Glutamatergic neuron (in vitro differentiated cells): ENCODE data around the gene IL4I1. TPM values are rescaled to one million over a fixed set of nuclear protein-coding genes. Genes with fewer than 3 reads are reported as not detected.
A peak's percentile ranks its signal among the peaks of the same experiment; 100 is the strongest.

Source experiments
- DNase-seq: peaks from one replicate; pipeline ENCODE4 v3.0.0; 2022
- H3K27ac Mint-ChIP-seq: one replicate; pipeline ENCODE4 v1.8.0; 2020; ENCODE audit warnings: mild to moderate bottlenecking, mixed read lengths, inconsistent platforms; ENCODE audit not compliant: unreplicated experiment
- H3K27me3 Mint-ChIP-seq: one replicate; pipeline ENCODE4 v1.8.0; 2020; ENCODE audit warnings: mild to moderate bottlenecking, moderate library complexity, mixed read lengths, inconsistent platforms; ENCODE audit not compliant: unreplicated experiment
- H3K36me3 Mint-ChIP-seq: one replicate; pipeline ENCODE4 v1.8.0; 2020; ENCODE audit warnings: mild to moderate bottlenecking, mixed read lengths, inconsistent platforms; ENCODE audit not compliant: unreplicated experiment
- H3K4me1 Mint-ChIP-seq: one replicate; pipeline ENCODE4 v1.8.0; 2020; ENCODE audit warnings: mild to moderate bottlenecking, low read depth, mixed read lengths, inconsistent platforms; ENCODE audit not compliant: unreplicated experiment
- H3K4me3 Mint-ChIP-seq: one replicate; pipeline ENCODE4 v1.8.0; 2020; ENCODE audit warnings: mild to moderate bottlenecking, mixed read lengths, inconsistent platforms; ENCODE audit not compliant: unreplicated experiment
- H3K9me3 Mint-ChIP-seq: one replicate; pipeline ENCODE4 v1.8.0; 2020; ENCODE audit warnings: mild to moderate bottlenecking, moderate library complexity, mixed read lengths, inconsistent platforms; ENCODE audit not compliant: unreplicated experiment
- CTCF ChIP-seq: fragments of 200-600 bp; sonication (generic); IDR thresholded peaks from one replicate; pipeline ENCODE4 v1.5.0; 2021; ENCODE audit not compliant: partially characterized antibody, unreplicated experiment
- total RNA-seq: library from RNA; stranded (reverse); fragmentation: NEBNext Ultra II Directional; extraction: Animal tissue kit (Norgen Biotek cat#: 25700); gene quantifications from one replicate; pipeline ENCODE4 v1.2.1, GENCODE V29; 2021; ENCODE audit not compliant: unreplicated experiment

The IL4I1 gene
- total RNA-seq, 1 donor from 2014 or later, result 0.59 TPM

DNA sequence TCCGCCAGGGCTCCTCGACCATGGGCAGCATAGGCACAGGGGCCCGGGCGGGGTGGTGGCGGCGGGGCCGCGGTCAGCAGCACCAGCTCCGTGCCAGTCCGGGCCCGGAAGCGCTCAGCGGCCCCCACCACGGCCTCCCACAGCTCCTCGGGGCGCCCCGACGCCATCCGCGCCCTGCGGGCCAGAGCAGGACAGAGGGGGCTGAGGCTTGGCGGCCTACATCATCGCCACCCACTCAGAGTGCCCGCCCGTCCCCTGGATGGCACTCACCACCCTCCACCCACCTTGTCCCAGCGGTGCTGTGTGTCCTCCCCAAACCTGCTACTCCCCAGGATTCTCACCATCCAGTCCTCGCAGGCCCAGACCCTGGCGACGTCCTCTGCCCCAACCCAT lies 23.6 kb downstream of the IL4I1 start:
- no peak for TF ChIP-seq CTCF
- H3K36me3 Mint-ChIP-seq, result no peaks in the 10 kb centered on the region
- H3K4me3 Mint-ChIP-seq, result no peak overlapping the region
- peaks cover 13% of the 10 kb centered on the region for H3K4me1 Mint-ChIP-seq
- peaks cover 12% of the 10 kb centered on the region for H3K9me3 Mint-ChIP-seq
- H3K27ac Mint-ChIP-seq, result no peak overlapping the region
- no peak for DNase-seq
- peaks cover 14% of the 10 kb centered on the region for H3K27me3 Mint-ChIP-seq

GRCh38 chr19:49872245-49873128 lies 24.2 kb downstream of the IL4I1 start:
- Mint-ChIP-seq H3K27ac (peak overlapping the region; percentile 85), H3K27me3 (peaks cover 15% of the 10 kb centered on the region), H3K4me3 (no peak overlapping the region), H3K4me1 (peaks cover 13% of the 10 kb centered on the region), H3K36me3 (no peaks in the 10 kb centered on the region), H3K9me3 (peaks cover 12% of the 10 kb centered on the region)
- no peak for TF ChIP-seq CTCF
- no peak for DNase-seq

- Mint-ChIP-seq H3K27me3 (peaks cover 15% of the 10 kb centered on the region), H3K4me3 (peak overlapping the region; percentile 57), H3K4me1 (peaks cover 17% of the 10 kb centered on the region), H3K9me3 (peaks cover 12% of the 10 kb centered on the region), H3K27ac (peak overlapping the region; percentile 85), H3K36me3 (no peaks in the 10 kb centered on the region)
- no peak for DNase-seq
- TF ChIP-seq CTCF, result no peak
Measured at GRCh38 chr19:49871349-49871985, 25.2 kb downstream of the IL4I1 start.

- TF ChIP-seq CTCF, result no peak
- no peak for DNase-seq
- Mint-ChIP-seq H3K4me1 (peaks cover 18% of the 10 kb centered on the region), H3K27me3 (peaks cover 13% of the 10 kb centered on the region), H3K36me3 (no peaks in the 10 kb centered on the region), H3K27ac (peak overlapping the region; percentile 96), H3K4me3 (no peak overlapping the region), H3K9me3 (peaks cover 11% of the 10 kb centered on the region)
Measured at GRCh38 chr19:49870309-49870901, 26.3 kb downstream of the IL4I1 start.
